Liver (tissue), 9 donors: ENCODE data around the gene ADORA2A. TPM values are rescaled to one million over a fixed set of nuclear protein-coding genes. Genes with fewer than 3 reads are reported as not detected.

Experiments used
- DNase-seq: peaks from one replicate; pipeline ENCODE4 v3.0.0-alpha.2; 2017; ENCODE audit warnings: low spot score
- H3K27ac ChIP-seq, 2 donors: one replicate each; pipeline ENCODE4 v1.7.0; 2013; ENCODE audit warnings: inconsistent platforms in 2 of 2, low read length in 2 of 2, control low read depth in 1 of 2, low read depth in 1 of 2, mild to moderate bottlenecking in 1 of 2
- H3K27me3 ChIP-seq, 4 donors: one replicate each; pipeline versions ENCODE4 v1.6.1 to v1.7.0; 2013; ENCODE audit warnings: low read length in 3 of 4, inconsistent platforms in 1 of 4, mild to moderate bottlenecking in 1 of 4, moderate library complexity in 1 of 4; ENCODE audit not compliant: control insufficient read depth in 4 of 4, insufficient read depth in 4 of 4
- H3K36me3 ChIP-seq, 4 donors: one replicate each; pipeline versions ENCODE4 v1.6.1 to v1.7.0; 2013; ENCODE audit warnings: low read length in 3 of 4, mild to moderate bottlenecking in 3 of 4, low read depth in 1 of 4, moderate library complexity in 1 of 4; ENCODE audit not compliant: control insufficient read depth in 4 of 4, insufficient read depth in 3 of 4
- H3K4me1 ChIP-seq, 4 donors: one replicate each; pipeline versions ENCODE4 v1.6.1 to v1.7.0; 2013; ENCODE audit warnings: low read length in 3 of 4, mild to moderate bottlenecking in 3 of 4, moderate library complexity in 1 of 4; ENCODE audit not compliant: control insufficient read depth in 4 of 4, insufficient read depth in 4 of 4
- H3K4me3 ChIP-seq, 3 donors: one replicate each; pipeline versions ENCODE4 v1.6.1 to v1.7.0; 2013; ENCODE audit warnings: low read length in 3 of 3, control low read depth in 1 of 3, low read depth in 1 of 3, mild to moderate bottlenecking in 1 of 3
- H3K9ac ChIP-seq, 2 donors: one replicate each; pipeline ENCODE4 v1.7.0; 2013; ENCODE audit warnings: low read length in 2 of 2, mild to moderate bottlenecking in 2 of 2, moderate library complexity in 2 of 2, control low read depth in 1 of 2, low read depth in 1 of 2
- H3K9me3 ChIP-seq, 4 donors: one replicate each; pipeline versions ENCODE4 v1.6.1 to v1.7.0; 2013; ENCODE audit warnings: low read length in 3 of 4; ENCODE audit not compliant: control insufficient read depth in 4 of 4
- ATF3 ChIP-seq: IDR thresholded peaks from 2 replicates; pipeline ENCODE4 v1.6.1; 2016; ENCODE audit warnings: antibody characterized with exemption
- EGR1 ChIP-seq, 2 donors: IDR thresholded peaks; 2 replicates each; pipeline ENCODE4 v1.6.1; 2016 to 2018; ENCODE audit warnings: antibody characterized with exemption in 2 of 2, low read depth in 2 of 2
- FOXA1 ChIP-seq: IDR thresholded peaks from 2 replicates; pipeline ENCODE4 v1.6.1; 2016; ENCODE audit warnings: antibody characterized with exemption
- FOXA2 ChIP-seq: IDR thresholded peaks from 2 replicates; pipeline ENCODE4 v1.6.1; 2016; ENCODE audit warnings: antibody characterized with exemption
- GABPA ChIP-seq, 2 donors: IDR thresholded peaks in 1 of 2; conservative IDR thresholded peaks in 1 of 2; 2 replicates each; pipeline ENCODE4 v1.6.1; 2016; ENCODE audit warnings: antibody characterized with exemption in 2 of 2, mild to moderate bottlenecking in 1 of 2, moderate library complexity in 1 of 2
- HNF4A ChIP-seq, 2 donors: conservative IDR thresholded peaks; 2 replicates each; pipeline ENCODE4 v1.6.1; 2016; ENCODE audit warnings: antibody characterized with exemption in 2 of 2, mild to moderate bottlenecking in 2 of 2
- HNF4G ChIP-seq: IDR thresholded peaks from 2 replicates; pipeline ENCODE4 v1.6.1; 2016; ENCODE audit warnings: antibody characterized with exemption
- JUND ChIP-seq, 2 donors: IDR thresholded peaks; 2 replicates each; pipeline ENCODE4 v1.6.1; 2016; ENCODE audit warnings: antibody characterized with exemption in 2 of 2
- NR2F2 ChIP-seq: IDR thresholded peaks from 2 replicates; pipeline ENCODE4 v1.6.1; 2016; ENCODE audit warnings: antibody characterized with exemption
- RAD21 ChIP-seq, 2 donors: IDR thresholded peaks; 2 replicates each; pipeline ENCODE4 v1.6.1; 2016; ENCODE audit warnings: antibody characterized with exemption in 2 of 2, mild to moderate bottlenecking in 2 of 2
- REST ChIP-seq: IDR thresholded peaks from 2 replicates; pipeline ENCODE4 v1.6.1; 2016; ENCODE audit warnings: antibody characterized with exemption, mild to moderate bottlenecking
- SP1 ChIP-seq: IDR thresholded peaks from 2 replicates; pipeline ENCODE4 v1.6.1; 2018; ENCODE audit warnings: antibody characterized with exemption, mild to moderate bottlenecking
- YY1 ChIP-seq: IDR thresholded peaks from 2 replicates; pipeline ENCODE4 v1.6.1; 2016; ENCODE audit warnings: antibody characterized with exemption, mild to moderate bottlenecking
- WGBS: extraction: QIAGEN DNeasy Blood & Tissue Kit; methylation state at CpG from one replicate; pipeline ENCODE4 v1.1.7; 2013; 5-methylcytosine and 5-hydroxymethylcytosine counted together
- polyA plus RNA-seq, 2 donors: library from polyadenylated mRNA; stranded (reverse) in 1 of 2; unstranded in 1 of 2; fragments of 200-250 nt in 1 of 2; fragments of >200 nt in 1 of 2; fragmentation: Nextera tagmentation in 1 of 2; extraction: Ambion mirVana in 1 of 2; gene quantifications; one replicate each; pipeline versions ENCODE4 v1.2.1 to v1.2.3, GENCODE V29; 2013 to 2015
- total RNA-seq, 2 donors: library from RNA; depleted of rRNA; stranded (reverse); fragments of >200 nt; gene quantifications; one replicate each; pipeline ENCODE4 v1.2.3, GENCODE V29; 2014
- TF ChIP-seq, protein P1 (sequence below): fragments of 150-350 bp; IDR thresholded peaks from 2 replicates; pipeline ENCODE4 v1.5.1; 2017; ENCODE audit warnings: improper control_type of control experiment, low read depth, low read length; ENCODE audit not compliant: missing input control
- TF ChIP-seq, protein P2 (sequence below): IDR thresholded peaks from 2 replicates; pipeline ENCODE4 v1.6.1; 2016; ENCODE audit warnings: antibody characterized with exemption
- donor health status: healthy.
- donor health status: healthy.
- donor health status: healthy.
- donor health status: healthy.
- donor health status: healthy.

The ADORA2A gene
- total and polyA plus RNA-seq, 4 donors, result 3.4 to 5.4 (median 3.9) TPM

DNA sequence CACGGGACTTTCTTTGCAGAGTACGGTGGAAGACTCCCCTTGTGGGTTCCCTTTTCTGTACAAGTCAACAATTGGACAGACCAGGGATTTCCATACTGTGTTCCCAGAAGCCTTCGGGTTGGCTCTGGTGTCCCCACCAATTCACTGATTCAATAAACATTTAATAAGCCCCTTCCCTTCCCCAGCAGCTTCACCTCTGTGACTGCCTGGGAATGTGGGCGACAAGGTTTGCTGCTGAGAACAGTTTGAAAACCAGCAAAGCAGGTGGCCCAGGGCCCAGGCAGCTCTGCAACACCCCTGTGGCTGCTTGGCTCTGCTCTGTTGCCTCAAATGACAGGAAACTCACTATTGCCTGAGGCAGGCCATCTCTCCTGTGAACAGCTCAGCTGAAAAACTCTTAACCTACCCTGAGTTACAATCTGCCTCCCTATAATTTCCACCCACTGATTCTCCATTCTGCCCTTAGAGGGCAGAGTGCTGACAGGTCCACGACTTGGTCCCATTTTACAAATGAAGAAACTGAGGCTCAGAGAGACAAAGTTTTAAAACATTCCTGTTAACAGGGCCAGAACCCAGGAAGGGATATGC lies 10.4 kb downstream of the ADORA2A start:
- Histone ChIP-seq H3K4me1 (peaks cover 0 to 23% (median 15%) of the 10 kb centered on the region in 4 donors), H3K9me3 (no peaks in the 10 kb centered on the region), H3K27me3 (no peaks in the 10 kb centered on the region), H3K36me3 (peaks cover 0 to 33% (median 19%) of the 10 kb centered on the region in 4 donors), H3K4me3 (no peak overlapping the region), H3K9ac (no peak overlapping the region), H3K27ac (no peak overlapping the region)
- no peak for DNase-seq
- TF ChIP-seq FOXA1 (no peak), ATF3 (no peak), RAD21 (IDR thresholded peaks at IDR 0.05) (peak; percentile 26 to 38), NR2F2 (no peak), YY1 (no peak)
- WGBS, result 88% methylated on average over 5 of the region's 5 CpGs

DNA sequence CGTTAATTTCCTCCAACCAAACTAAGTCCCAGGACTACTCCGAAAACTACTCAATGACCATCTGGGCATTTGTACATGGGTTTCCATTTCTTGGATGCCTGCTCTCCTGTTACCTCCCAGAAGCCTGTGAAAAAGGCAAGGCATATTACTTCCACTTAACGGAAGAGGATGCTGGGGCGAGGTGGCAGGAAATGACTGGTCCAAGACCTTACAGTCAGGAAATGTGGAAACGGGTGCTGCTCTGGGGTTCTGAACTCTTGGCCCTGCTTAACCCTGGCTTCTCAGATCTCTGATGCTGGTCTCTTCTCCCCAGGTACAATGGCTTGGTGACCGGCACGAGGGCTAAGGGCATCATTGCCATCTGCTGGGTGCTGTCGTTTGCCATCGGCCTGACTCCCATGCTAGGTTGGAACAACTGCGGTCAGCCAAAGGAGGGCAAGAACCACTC lies 12.9 kb downstream of the ADORA2A start:
- DNase-seq, result no peak
- 86% methylated on average over 10 of the region's 10 CpGs for WGBS
- no peak overlapping the region for H3K9ac ChIP-seq
- no peak overlapping the region for H3K4me3 ChIP-seq
- TF ChIP-seq REST, result no peak
- TF ChIP-seq NR2F2, result peak; percentile 62
- peaks cover 0 to 34% (median 19%) of the 10 kb centered on the region in 4 donors for H3K36me3 ChIP-seq
- H3K27me3 ChIP-seq, result no peaks in the 10 kb centered on the region
- peaks cover 0 to 3% (median 1%) of the 10 kb centered on the region in 4 donors for H3K4me1 ChIP-seq
- peak overlapping the region in 1 of 2 donors; percentile 58 for H3K27ac ChIP-seq
- H3K9me3 ChIP-seq, result no peaks in the 10 kb centered on the region

DNA sequence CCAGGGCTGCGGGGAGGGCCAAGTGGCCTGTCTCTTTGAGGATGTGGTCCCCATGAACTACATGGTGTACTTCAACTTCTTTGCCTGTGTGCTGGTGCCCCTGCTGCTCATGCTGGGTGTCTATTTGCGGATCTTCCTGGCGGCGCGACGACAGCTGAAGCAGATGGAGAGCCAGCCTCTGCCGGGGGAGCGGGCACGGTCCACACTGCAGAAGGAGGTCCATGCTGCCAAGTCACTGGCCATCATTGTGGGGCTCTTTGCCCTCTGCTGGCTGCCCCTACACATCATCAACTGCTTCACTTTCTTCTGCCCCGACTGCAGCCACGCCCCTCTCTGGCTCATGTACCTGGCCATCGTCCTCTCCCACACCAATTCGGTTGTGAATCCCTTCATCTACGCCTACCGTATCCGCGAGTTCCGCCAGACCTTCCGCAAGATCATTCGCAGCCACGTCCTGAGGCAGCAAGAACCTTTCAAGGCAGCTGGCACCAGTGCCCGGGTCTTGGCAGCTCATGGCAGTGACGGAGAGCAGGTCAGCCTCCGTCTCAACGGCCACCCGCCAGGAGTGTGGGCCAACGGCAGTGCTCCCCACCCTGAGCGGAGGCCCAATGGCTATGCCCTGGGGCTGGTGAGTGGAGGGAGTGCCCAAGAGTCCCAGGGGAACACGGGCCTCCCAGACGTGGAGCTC lies 13.5 kb downstream of the ADORA2A start:
- Histone ChIP-seq H3K9ac (no peak overlapping the region), H3K4me3 (no peak overlapping the region), H3K27ac (peak overlapping the region in 1 of 2 donors; percentile 58), H3K9me3 (no peaks in the 10 kb centered on the region), H3K27me3 (no peaks in the 10 kb centered on the region), H3K4me1 (peaks cover 0 to 2% (median 0%) of the 10 kb centered on the region in 4 donors), H3K36me3 (peaks cover 0 to 34% (median 19%) of the 10 kb centered on the region in 4 donors)
- no peak for DNase-seq
- WGBS, result 85% methylated on average over 30 of the region's 30 CpGs
- no peak for TF ChIP-seq HNF4A (conservative IDR thresholded peaks at IDR 0.05)
- TF ChIP-seq SP1, result no peak
- TF ChIP-seq HNF4G, result no peak
- TF ChIP-seq FOXA2, result no peak
- no peak for TF ChIP-seq YY1
- no peak for TF ChIP-seq GABPA (IDR thresholded peaks at IDR 0.05 in 1 of 2, conservative IDR thresholded peaks at IDR 0.05 in 1 of 2)
- TF ChIP-seq, protein P1, sequence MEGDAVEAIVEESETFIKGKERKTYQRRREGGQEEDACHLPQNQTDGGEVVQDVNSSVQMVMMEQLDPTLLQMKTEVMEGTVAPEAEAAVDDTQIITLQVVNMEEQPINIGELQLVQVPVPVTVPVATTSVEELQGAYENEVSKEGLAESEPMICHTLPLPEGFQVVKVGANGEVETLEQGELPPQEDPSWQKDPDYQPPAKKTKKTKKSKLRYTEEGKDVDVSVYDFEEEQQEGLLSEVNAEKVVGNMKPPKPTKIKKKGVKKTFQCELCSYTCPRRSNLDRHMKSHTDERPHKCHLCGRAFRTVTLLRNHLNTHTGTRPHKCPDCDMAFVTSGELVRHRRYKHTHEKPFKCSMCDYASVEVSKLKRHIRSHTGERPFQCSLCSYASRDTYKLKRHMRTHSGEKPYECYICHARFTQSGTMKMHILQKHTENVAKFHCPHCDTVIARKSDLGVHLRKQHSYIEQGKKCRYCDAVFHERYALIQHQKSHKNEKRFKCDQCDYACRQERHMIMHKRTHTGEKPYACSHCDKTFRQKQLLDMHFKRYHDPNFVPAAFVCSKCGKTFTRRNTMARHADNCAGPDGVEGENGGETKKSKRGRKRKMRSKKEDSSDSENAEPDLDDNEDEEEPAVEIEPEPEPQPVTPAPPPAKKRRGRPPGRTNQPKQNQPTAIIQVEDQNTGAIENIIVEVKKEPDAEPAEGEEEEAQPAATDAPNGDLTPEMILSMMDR, result no peak
- TF ChIP-seq, protein P2, sequence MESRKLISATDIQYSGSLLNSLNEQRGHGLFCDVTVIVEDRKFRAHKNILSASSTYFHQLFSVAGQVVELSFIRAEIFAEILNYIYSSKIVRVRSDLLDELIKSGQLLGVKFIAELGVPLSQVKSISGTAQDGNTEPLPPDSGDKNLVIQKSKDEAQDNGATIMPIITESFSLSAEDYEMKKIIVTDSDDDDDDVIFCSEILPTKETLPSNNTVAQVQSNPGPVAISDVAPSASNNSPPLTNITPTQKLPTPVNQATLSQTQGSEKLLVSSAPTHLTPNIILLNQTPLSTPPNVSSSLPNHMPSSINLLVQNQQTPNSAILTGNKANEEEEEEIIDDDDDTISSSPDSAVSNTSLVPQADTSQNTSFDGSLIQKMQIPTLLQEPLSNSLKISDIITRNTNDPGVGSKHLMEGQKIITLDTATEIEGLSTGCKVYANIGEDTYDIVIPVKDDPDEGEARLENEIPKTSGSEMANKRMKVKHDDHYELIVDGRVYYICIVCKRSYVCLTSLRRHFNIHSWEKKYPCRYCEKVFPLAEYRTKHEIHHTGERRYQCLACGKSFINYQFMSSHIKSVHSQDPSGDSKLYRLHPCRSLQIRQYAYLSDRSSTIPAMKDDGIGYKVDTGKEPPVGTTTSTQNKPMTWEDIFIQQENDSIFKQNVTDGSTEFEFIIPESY, result no peak
- no peak for TF ChIP-seq ATF3
- TF ChIP-seq JUND (IDR thresholded peaks at IDR 0.05), result no peak
- TF ChIP-seq NR2F2, result no peak
- TF ChIP-seq EGR1 (IDR thresholded peaks at IDR 0.05; ENCODE audit: low read depth in 2 of 2), result no peak
- no peak for TF ChIP-seq FOXA1
